ENCODE measurements around the gene EFNA3. TPM values are rescaled to one million over a fixed set of nuclear protein-coding genes. Genes with fewer than 3 reads are reported as not detected.

Gene EFNA3
- total RNA-seq, 1 donor from 2014 or later: 14.6 TPM

GRCh38 chr1:155108296-155108695 lies 29.7 kb downstream of the EFNA3 start:
- H3K36me3 Mint-ChIP-seq (ENCODE audit: unreplicated experiment): no peaks in the 10 kb centered on the region
- no peak for TF ChIP-seq CTCF (IDR thresholded peaks at IDR 0.05; ENCODE audit: partially characterized antibody, unreplicated experiment)
- H3K27me3 Mint-ChIP-seq (ENCODE audit: unreplicated experiment): peaks cover 4% of the 10 kb centered on the region
- H3K27ac Mint-ChIP-seq (ENCODE audit: unreplicated experiment): no peak overlapping the region
- no peak overlapping the region for H3K4me3 Mint-ChIP-seq (ENCODE audit: unreplicated experiment)
- no peaks in the 10 kb centered on the region for H3K9me3 Mint-ChIP-seq (ENCODE audit: unreplicated experiment)
- no peak for DNase-seq
- no peaks in the 10 kb centered on the region for H3K4me1 Mint-ChIP-seq (ENCODE audit: low read depth, unreplicated experiment)

- Mint-ChIP-seq H3K27ac (ENCODE audit: unreplicated experiment) (no peak overlapping the region), H3K9me3 (ENCODE audit: unreplicated experiment) (no peaks in the 10 kb centered on the region), H3K4me1 (ENCODE audit: low read depth, unreplicated experiment) (peaks cover 4% of the 10 kb centered on the region), H3K27me3 (ENCODE audit: unreplicated experiment) (peaks cover 4% of the 10 kb centered on the region), H3K4me3 (ENCODE audit: unreplicated experiment) (no peak overlapping the region), H3K36me3 (ENCODE audit: unreplicated experiment) (no peaks in the 10 kb centered on the region)
- TF ChIP-seq CTCF (IDR thresholded peaks at IDR 0.05; ENCODE audit: partially characterized antibody, unreplicated experiment): no peak
- DNase-seq: no peak
Observed at GRCh38 chr1:155110381-155110780, 31.7 kb downstream of the EFNA3 start.

GRCh38 chr1:155110826-155111225 lies 32.2 kb downstream of the EFNA3 start:
- Mint-ChIP-seq H3K4me1 (ENCODE audit: low read depth, unreplicated experiment) (peaks cover 4% of the 10 kb centered on the region), H3K36me3 (ENCODE audit: unreplicated experiment) (no peaks in the 10 kb centered on the region), H3K9me3 (ENCODE audit: unreplicated experiment) (no peaks in the 10 kb centered on the region), H3K27me3 (ENCODE audit: unreplicated experiment) (peaks cover 4% of the 10 kb centered on the region), H3K27ac (ENCODE audit: unreplicated experiment) (no peak overlapping the region), H3K4me3 (ENCODE audit: unreplicated experiment) (no peak overlapping the region)
- no peak for TF ChIP-seq CTCF (IDR thresholded peaks at IDR 0.05; ENCODE audit: partially characterized antibody, unreplicated experiment)
- DNase-seq: no peak

- Mint-ChIP-seq H3K27ac (ENCODE audit: unreplicated experiment) (no peak overlapping the region), H3K4me1 (ENCODE audit: low read depth, unreplicated experiment) (peaks cover 4% of the 10 kb centered on the region), H3K4me3 (ENCODE audit: unreplicated experiment) (peak overlapping the region; percentile 11), H3K27me3 (ENCODE audit: unreplicated experiment) (peaks cover 12% of the 10 kb centered on the region), H3K36me3 (ENCODE audit: unreplicated experiment) (no peaks in the 10 kb centered on the region), H3K9me3 (ENCODE audit: unreplicated experiment) (no peaks in the 10 kb centered on the region)
- TF ChIP-seq CTCF (IDR thresholded peaks at IDR 0.05; ENCODE audit: partially characterized antibody, unreplicated experiment): no peak
- DNase-seq: no peak
Observed at GRCh38 chr1:155113450-155113980, 34.9 kb downstream of the EFNA3 start.

- Mint-ChIP-seq H3K27me3 (ENCODE audit: unreplicated experiment) (peaks cover 10% of the 10 kb centered on the region), H3K4me1 (ENCODE audit: low read depth, unreplicated experiment) (peaks cover 4% of the 10 kb centered on the region), H3K9me3 (ENCODE audit: unreplicated experiment) (no peaks in the 10 kb centered on the region), H3K36me3 (ENCODE audit: unreplicated experiment) (no peaks in the 10 kb centered on the region), H3K4me3 (ENCODE audit: unreplicated experiment) (no peak overlapping the region), H3K27ac (ENCODE audit: unreplicated experiment) (no peak overlapping the region)
- no peak for DNase-seq
- no peak for TF ChIP-seq CTCF (IDR thresholded peaks at IDR 0.05; ENCODE audit: partially characterized antibody, unreplicated experiment)
Observed at GRCh38 chr1:155116113-155116764, 37.6 kb downstream of the EFNA3 start.
